Fibroblast of the aortic adventitia (primary cell): ENCODE measurements around the gene MEGF11. TPM values are rescaled to one million over a fixed set of nuclear protein-coding genes. Genes with fewer than 3 reads are reported as not detected.

Experiments used
- DNase-seq: peaks from one replicate; pipeline ENCODE4 v3.0.0-alpha.2; 2010; ENCODE audit warnings: low read depth
- H3K4me3 ChIP-seq: 2 replicates; pipeline ENCODE4 v1.5.1; 2011; ENCODE audit warnings: low read depth, mild to moderate bottlenecking, control low read depth, low read length, moderate library complexity
- total RNA-seq: library from RNA; depleted of rRNA; stranded (reverse); fragments of >200 nt; gene quantifications from 2 replicates; pipeline ENCODE4 v1.2.3, GENCODE V29; 2012; ENCODE audit warnings: low replicate concordance
- TF ChIP-seq, protein P1 (sequence below): IDR thresholded peaks from 2 replicates; pipeline ENCODE4 v1.5.1; 2011; ENCODE audit warnings: mild to moderate bottlenecking, low read length, control low read depth, inconsistent platforms; ENCODE audit not compliant: insufficient read depth

Gene MEGF11
- total RNA-seq, 1 donor = 0.36 TPM

GRCh38 chr15:66239514-66239913 is 14.0 kb downstream of the MEGF11 start:
- H3K4me3 ChIP-seq = no peak overlapping the region
- TF ChIP-seq, protein P1, sequence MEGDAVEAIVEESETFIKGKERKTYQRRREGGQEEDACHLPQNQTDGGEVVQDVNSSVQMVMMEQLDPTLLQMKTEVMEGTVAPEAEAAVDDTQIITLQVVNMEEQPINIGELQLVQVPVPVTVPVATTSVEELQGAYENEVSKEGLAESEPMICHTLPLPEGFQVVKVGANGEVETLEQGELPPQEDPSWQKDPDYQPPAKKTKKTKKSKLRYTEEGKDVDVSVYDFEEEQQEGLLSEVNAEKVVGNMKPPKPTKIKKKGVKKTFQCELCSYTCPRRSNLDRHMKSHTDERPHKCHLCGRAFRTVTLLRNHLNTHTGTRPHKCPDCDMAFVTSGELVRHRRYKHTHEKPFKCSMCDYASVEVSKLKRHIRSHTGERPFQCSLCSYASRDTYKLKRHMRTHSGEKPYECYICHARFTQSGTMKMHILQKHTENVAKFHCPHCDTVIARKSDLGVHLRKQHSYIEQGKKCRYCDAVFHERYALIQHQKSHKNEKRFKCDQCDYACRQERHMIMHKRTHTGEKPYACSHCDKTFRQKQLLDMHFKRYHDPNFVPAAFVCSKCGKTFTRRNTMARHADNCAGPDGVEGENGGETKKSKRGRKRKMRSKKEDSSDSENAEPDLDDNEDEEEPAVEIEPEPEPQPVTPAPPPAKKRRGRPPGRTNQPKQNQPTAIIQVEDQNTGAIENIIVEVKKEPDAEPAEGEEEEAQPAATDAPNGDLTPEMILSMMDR = no peak
- DNase-seq = no peak

DNA sequence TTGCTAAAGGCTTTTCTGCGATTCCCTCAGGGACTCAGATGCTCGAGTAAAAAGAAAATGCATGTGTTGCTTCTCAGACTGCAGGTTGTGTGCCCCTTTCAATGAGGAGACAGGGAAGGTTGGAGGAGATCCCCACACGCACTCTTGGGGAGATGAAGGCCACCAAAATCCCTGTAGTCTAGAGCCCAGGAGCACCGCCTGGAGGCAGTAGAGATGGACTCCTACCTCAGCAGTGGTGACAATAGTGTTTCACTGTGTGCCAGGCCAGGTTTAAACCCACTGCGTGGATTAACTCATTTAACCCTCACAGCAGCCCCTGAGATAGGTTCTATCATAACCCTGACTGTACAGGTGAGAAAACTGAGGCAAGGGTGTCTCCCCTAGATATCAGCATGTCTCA is 15.2 kb downstream of the MEGF11 start:
- DNase-seq = no peak
- TF ChIP-seq, protein P1 = no peak

GRCh38 chr15:66237513-66238235 is 15.9 kb downstream of the MEGF11 start:
- DNase-seq = no peak
- TF ChIP-seq, protein P1 = no peak
- no peak overlapping the region for H3K4me3 ChIP-seq

More for the DNA sequence above, 15.2 kb downstream of the MEGF11 start:
- H3K4me3 ChIP-seq = no peak overlapping the region

GRCh38 chr15:66236806-66237375 is 16.7 kb downstream of the MEGF11 start:
- TF ChIP-seq, protein P1 = no peak
- no peak overlapping the region for H3K4me3 ChIP-seq
- no peak for DNase-seq

DNA sequence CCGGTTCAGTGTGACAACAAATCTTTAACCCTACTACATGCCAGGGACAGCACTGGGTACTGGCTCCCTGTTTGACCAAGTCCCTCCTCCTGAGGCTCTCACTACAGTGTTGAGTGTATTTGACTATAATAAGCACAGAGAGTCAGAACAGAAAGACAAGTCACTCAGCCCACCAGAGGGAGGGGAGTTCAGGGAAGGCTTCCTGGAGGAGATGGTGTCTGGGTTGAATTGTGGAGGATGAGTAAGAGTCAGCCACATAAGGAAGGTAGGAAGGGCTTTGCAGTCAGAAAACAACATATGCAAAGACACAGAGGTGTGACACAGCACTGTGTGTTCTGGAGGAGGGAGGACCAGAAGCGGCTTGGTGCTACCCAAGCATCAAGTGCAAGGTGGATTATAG is 17.7 kb downstream of the MEGF11 start:
- no peak overlapping the region for H3K4me3 ChIP-seq
- TF ChIP-seq, protein P1 = no peak
- DNase-seq = no peak

- H3K4me3 ChIP-seq = no peak overlapping the region
Measured at GRCh38 chr15:66234798-66235197, 18.8 kb downstream of the MEGF11 start.

More at GRCh38 chr15:66234798-66235197, 18.8 kb downstream of the MEGF11 start:
- TF ChIP-seq, protein P1 = no peak
- DNase-seq = no peak
